ENCODE measurements around the gene GNAS-AS1.

DNA sequence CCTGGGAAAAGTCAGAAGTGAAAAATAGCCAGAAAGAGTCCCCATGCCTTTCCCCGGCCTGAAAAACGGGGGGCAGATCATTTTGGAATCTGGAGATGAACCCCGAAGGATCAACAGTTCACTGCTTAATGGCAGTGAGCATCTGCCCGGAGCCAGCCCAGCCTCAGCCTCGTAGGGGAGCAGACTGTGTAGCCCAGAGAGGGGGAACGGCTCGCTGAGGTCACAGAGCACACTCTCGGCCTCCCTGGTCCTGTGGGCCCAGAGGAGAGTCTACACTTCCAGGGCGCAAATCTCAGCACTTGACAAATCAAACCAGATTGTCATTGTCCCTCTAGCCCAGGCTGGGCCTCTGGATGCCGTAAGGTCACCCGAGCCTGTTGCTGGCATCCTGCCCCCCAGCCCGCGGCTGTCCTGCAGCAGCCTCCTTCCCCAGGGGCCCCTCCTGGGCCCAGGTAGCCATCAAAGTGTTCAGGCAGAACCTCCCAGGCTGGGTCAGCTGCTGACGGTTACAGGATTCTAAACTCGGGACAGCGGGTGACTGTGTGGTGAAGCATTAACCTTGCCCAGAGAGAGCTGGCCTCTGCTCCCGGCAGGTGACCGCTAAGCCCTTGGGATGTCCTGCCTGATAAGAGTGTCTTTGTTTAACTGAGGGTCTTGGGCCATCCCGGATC is 56.1 kb downstream of the GNAS-AS1 start:
- no peak for TF ChIP-seq POLR2A (IDR thresholded peaks at IDR 0.05)
- TF ChIP-seq, protein P1, sequence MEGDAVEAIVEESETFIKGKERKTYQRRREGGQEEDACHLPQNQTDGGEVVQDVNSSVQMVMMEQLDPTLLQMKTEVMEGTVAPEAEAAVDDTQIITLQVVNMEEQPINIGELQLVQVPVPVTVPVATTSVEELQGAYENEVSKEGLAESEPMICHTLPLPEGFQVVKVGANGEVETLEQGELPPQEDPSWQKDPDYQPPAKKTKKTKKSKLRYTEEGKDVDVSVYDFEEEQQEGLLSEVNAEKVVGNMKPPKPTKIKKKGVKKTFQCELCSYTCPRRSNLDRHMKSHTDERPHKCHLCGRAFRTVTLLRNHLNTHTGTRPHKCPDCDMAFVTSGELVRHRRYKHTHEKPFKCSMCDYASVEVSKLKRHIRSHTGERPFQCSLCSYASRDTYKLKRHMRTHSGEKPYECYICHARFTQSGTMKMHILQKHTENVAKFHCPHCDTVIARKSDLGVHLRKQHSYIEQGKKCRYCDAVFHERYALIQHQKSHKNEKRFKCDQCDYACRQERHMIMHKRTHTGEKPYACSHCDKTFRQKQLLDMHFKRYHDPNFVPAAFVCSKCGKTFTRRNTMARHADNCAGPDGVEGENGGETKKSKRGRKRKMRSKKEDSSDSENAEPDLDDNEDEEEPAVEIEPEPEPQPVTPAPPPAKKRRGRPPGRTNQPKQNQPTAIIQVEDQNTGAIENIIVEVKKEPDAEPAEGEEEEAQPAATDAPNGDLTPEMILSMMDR (IDR thresholded peaks at IDR 0.05), result no peak

Data from heart left ventricle (tissue), 13 donors.